ENCODE results near the gene IL18.
"Not testable (repeated sequence)": the region's sequence is repeated elsewhere in the genome, so short reads cannot be mapped to it uniquely, and the experiment has no call there.

DNA sequence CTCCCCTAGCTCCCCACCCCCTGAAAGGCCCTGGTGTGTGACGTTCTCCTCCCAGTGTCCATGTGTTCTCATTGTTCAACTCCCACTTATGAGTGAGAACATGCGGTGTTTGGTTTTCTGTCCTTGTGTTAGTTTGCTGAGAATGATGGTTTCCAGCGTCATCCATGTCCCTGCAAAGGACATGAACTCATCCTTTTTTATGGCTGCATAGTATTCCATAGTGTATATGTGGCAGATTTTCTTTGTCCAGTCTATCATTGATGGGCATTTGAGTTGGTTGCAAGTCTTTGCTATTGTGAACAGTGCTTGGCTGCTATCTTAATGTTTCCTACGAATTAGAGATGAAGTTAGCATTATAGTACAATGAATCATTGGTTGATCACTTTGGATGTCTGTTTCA lies 35.2 kb upstream of the IL18 start:
- TF ChIP-seq, protein P1, sequence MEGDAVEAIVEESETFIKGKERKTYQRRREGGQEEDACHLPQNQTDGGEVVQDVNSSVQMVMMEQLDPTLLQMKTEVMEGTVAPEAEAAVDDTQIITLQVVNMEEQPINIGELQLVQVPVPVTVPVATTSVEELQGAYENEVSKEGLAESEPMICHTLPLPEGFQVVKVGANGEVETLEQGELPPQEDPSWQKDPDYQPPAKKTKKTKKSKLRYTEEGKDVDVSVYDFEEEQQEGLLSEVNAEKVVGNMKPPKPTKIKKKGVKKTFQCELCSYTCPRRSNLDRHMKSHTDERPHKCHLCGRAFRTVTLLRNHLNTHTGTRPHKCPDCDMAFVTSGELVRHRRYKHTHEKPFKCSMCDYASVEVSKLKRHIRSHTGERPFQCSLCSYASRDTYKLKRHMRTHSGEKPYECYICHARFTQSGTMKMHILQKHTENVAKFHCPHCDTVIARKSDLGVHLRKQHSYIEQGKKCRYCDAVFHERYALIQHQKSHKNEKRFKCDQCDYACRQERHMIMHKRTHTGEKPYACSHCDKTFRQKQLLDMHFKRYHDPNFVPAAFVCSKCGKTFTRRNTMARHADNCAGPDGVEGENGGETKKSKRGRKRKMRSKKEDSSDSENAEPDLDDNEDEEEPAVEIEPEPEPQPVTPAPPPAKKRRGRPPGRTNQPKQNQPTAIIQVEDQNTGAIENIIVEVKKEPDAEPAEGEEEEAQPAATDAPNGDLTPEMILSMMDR (IDR thresholded peaks at IDR 0.05): not testable (repeated sequence)
- TF ChIP-seq EZH2 (IDR thresholded peaks at IDR 0.05): not testable (repeated sequence)

Measured in neural progenitor cell (in vitro differentiated cells).